SK-N-SH treated with all-trans-retinoic acid at 6 μM for 48 hours (cell line): ENCODE results near the gene CPLX1.

Experiments used
- TCF4 ChIP-seq: fragments of 250-450 bp; sonication (Bioruptor Pico); IDR thresholded peaks from 2 replicates; pipeline ENCODE4 v1.8.0; 2021; ENCODE audit warnings: mild to moderate bottlenecking, moderate library complexity, borderline replicate concordance
- ZFP3 ChIP-seq: fragments of 250-450 bp; sonication (Bioruptor Pico); IDR thresholded peaks from 2 replicates; pipeline ENCODE4 v1.5.0; 2020; ENCODE audit warnings: mild to moderate bottlenecking, moderate library complexity
- ZFP30 ChIP-seq: fragments of 450-650 bp; formaldehyde crosslinking; IDR thresholded peaks from 2 replicates; pipeline ENCODE4 v1.5.0; 2022; ENCODE audit warnings: mild to moderate bottlenecking, moderate library complexity
- TF ChIP-seq, protein P1 (sequence below): fragments of 250-450 bp; sonication (Bioruptor Pico); IDR thresholded peaks from 2 replicates; pipeline ENCODE4 v1.8.0; 2021; ENCODE audit warnings: low read depth, mild to moderate bottlenecking, moderate library complexity, borderline replicate concordance
- TF ChIP-seq, protein P2 (sequence below): fragments of 250-450 bp; sonication (Bioruptor Pico); IDR thresholded peaks from 2 replicates; pipeline ENCODE4 v1.8.0; 2020; ENCODE audit warnings: mild to moderate bottlenecking, moderate library complexity, borderline replicate concordance

DNA sequence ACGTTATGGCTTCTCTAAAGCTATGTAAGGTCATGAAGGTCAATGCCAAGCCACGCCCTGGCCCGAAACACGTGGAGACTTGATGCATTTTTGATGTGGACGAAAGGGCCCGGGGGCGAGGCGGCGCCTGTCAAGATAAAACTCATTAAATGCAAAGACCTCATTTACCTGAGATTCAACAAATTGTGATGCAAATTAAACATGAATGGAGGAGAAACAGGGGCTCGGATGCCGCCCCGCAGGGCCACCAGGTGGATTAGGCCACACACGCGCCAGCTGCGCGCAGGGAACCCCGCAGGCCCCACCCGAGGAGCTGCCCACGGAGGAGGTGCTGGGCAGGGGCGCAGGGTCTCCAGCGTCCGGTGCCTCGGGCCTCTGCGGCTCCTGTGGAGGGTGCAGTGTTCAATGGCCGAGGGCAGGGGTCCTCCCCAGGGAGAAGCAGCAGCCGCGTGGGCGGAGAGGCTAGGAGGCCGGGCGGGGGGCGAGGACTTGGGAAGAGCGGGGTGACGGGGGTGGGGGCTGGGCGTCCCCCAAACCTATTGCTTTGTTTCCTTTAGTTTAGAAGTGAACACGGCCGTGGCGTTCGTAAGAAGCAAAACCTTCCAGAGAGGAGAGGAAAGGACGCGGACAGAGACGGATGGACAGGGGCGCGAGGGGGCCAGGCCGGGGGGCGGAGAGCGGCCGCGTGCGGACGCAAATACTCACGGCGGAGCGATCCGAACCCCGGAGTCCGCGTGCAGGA, 40.4 kb downstream of the CPLX1 start:
- no peak for TF ChIP-seq ZFP3 (CRISPR knock-in tag)
- TF ChIP-seq, protein P1, sequence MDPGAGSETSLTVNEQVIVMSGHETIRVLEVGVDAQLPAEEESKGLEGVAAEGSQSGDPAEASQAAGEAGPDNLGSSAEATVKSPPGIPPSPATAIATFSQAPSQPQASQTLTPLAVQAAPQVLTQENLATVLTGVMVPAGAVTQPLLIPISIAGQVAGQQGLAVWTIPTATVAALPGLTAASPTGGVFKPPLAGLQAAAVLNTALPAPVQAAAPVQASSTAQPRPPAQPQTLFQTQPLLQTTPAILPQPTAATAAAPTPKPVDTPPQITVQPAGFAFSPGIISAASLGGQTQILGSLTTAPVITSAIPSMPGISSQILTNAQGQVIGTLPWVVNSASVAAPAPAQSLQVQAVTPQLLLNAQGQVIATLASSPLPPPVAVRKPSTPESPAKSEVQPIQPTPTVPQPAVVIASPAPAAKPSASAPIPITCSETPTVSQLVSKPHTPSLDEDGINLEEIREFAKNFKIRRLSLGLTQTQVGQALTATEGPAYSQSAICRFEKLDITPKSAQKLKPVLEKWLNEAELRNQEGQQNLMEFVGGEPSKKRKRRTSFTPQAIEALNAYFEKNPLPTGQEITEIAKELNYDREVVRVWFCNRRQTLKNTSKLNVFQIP (CRISPR knock-in tag), result no peak
- TF ChIP-seq, protein P2, sequence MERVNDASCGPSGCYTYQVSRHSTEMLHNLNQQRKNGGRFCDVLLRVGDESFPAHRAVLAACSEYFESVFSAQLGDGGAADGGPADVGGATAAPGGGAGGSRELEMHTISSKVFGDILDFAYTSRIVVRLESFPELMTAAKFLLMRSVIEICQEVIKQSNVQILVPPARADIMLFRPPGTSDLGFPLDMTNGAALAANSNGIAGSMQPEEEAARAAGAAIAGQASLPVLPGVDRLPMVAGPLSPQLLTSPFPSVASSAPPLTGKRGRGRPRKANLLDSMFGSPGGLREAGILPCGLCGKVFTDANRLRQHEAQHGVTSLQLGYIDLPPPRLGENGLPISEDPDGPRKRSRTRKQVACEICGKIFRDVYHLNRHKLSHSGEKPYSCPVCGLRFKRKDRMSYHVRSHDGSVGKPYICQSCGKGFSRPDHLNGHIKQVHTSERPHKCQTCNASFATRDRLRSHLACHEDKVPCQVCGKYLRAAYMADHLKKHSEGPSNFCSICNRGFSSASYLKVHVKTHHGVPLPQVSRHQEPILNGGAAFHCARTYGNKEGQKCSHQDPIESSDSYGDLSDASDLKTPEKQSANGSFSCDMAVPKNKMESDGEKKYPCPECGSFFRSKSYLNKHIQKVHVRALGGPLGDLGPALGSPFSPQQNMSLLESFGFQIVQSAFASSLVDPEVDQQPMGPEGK, result no peak
- no peak for TF ChIP-seq TCF4
- TF ChIP-seq ZFP30, result no peak
